H9 (cell line): ENCODE data around the gene NPLOC4. TPM values are rescaled to one million over a fixed set of nuclear protein-coding genes. Genes with fewer than 3 reads are reported as not detected.

Source experiments
- DNase-seq: peaks from one replicate; pipeline ENCODE4 v3.0.0-alpha.2; 2017
- H2AFZ ChIP-seq: one replicate; pipeline ENCODE4 v1.6.1; 2013; ENCODE audit warnings: mild to moderate bottlenecking, low read length, control low read depth, moderate library complexity
- H2AK5ac ChIP-seq: 2 replicates; pipeline ENCODE4 v1.6.1; 2013; ENCODE audit warnings: low read length, control low read depth, mixed read lengths; ENCODE audit not compliant: insufficient read length
- H2BK120ac ChIP-seq: one replicate; pipeline ENCODE4 v1.6.1; 2013; ENCODE audit warnings: low read depth, mild to moderate bottlenecking, low read length, control low read depth, inconsistent platforms; ENCODE audit not compliant: poor library complexity, severe bottlenecking
- H2BK12ac ChIP-seq: 2 replicates; pipeline ENCODE4 v1.6.1; 2013; ENCODE audit warnings: low read length, control low read depth, mixed read lengths, low read depth; ENCODE audit not compliant: insufficient read length
- H2BK15ac ChIP-seq: 2 replicates; pipeline ENCODE4 v1.6.1; 2013; ENCODE audit warnings: low read depth, low read length, control low read depth
- H2BK20ac ChIP-seq: one replicate; pipeline ENCODE4 v1.6.1; 2013; ENCODE audit warnings: low read depth, mild to moderate bottlenecking, low read length, control low read depth, inconsistent platforms; ENCODE audit not compliant: poor library complexity, severe bottlenecking
- H2BK5ac ChIP-seq: 2 replicates; pipeline ENCODE4 v1.6.1; 2013; ENCODE audit warnings: low read length, control low read depth, mixed read lengths; ENCODE audit not compliant: insufficient read length
- H3K14ac ChIP-seq: 2 replicates; pipeline ENCODE4 v1.6.1; 2013; ENCODE audit warnings: low read length, control low read depth; ENCODE audit not compliant: insufficient read depth
- H3K18ac ChIP-seq: 2 replicates; pipeline ENCODE4 v1.6.1; 2013; ENCODE audit warnings: low read depth, mild to moderate bottlenecking, mixed read lengths, low read length, control low read depth; ENCODE audit not compliant: insufficient read length
- H3K23ac ChIP-seq: 2 replicates; pipeline ENCODE4 v1.6.1; 2013; ENCODE audit warnings: low read length, control low read depth, mixed read lengths, low read depth; ENCODE audit not compliant: insufficient read length
- H3K23me2 ChIP-seq: 2 replicates; pipeline ENCODE4 v1.6.1; 2013; ENCODE audit warnings: low read depth, mild to moderate bottlenecking, mixed read lengths, low read length, control low read depth; ENCODE audit not compliant: insufficient read length, poor library complexity, severe bottlenecking
- H3K27ac ChIP-seq: 2 replicates; pipeline ENCODE4 v1.5.1; 2013; ENCODE audit warnings: low read length, control low read depth, mixed read lengths, low read depth; ENCODE audit not compliant: insufficient read length
- H3K27me3 ChIP-seq: 2 replicates; pipeline ENCODE4 v1.6.1; 2013; ENCODE audit warnings: low read length, control low read depth, inconsistent platforms; ENCODE audit not compliant: insufficient read depth
- H3K4ac ChIP-seq: 2 replicates; pipeline ENCODE4 v1.6.1; 2013; ENCODE audit warnings: low read depth, mild to moderate bottlenecking, control low read depth, inconsistent platforms, low read length, moderate library complexity
- H3K4me1 ChIP-seq: 2 replicates; pipeline ENCODE4 v1.6.1; 2013; ENCODE audit warnings: low read length, control low read depth, inconsistent platforms; ENCODE audit not compliant: insufficient read depth
- H3K4me2 ChIP-seq: 2 replicates; pipeline ENCODE4 v1.6.1; 2013; ENCODE audit warnings: low read length, control low read depth, mixed read lengths; ENCODE audit not compliant: insufficient read length, insufficient read depth
- H3K56ac ChIP-seq: 2 replicates; pipeline ENCODE4 v1.6.1; 2013; ENCODE audit warnings: low read depth, mild to moderate bottlenecking, mixed read lengths, low read length, control low read depth; ENCODE audit not compliant: insufficient read length
- H3K79me1 ChIP-seq: 2 replicates; pipeline ENCODE4 v1.6.1; 2013; ENCODE audit warnings: low read depth, mild to moderate bottlenecking, moderate library complexity, low read length, control low read depth, inconsistent platforms; ENCODE audit not compliant: insufficient read depth, poor library complexity, severe bottlenecking
- H3K79me2 ChIP-seq: 2 replicates; pipeline ENCODE4 v1.6.1; 2013; ENCODE audit warnings: low read length, control low read depth, inconsistent platforms; ENCODE audit not compliant: insufficient read depth
- H3K9ac ChIP-seq: 2 replicates; pipeline ENCODE4 v1.6.1; 2013; ENCODE audit warnings: low read length, control low read depth, mixed read lengths; ENCODE audit not compliant: insufficient read length; ENCODE audit errors: extremely low read depth
- H3K9me3 ChIP-seq: one replicate; pipeline ENCODE4 v1.6.1; 2013; ENCODE audit warnings: low read depth, low read length, inconsistent platforms; ENCODE audit not compliant: control insufficient read depth
- H3T11ph ChIP-seq: one replicate; pipeline ENCODE4 v1.6.1; 2013; ENCODE audit warnings: mild to moderate bottlenecking, low read length, control low read depth, inconsistent platforms
- H4K20me1 ChIP-seq: one replicate; pipeline ENCODE4 v1.6.1; 2013; ENCODE audit not compliant: control insufficient read depth, insufficient read length, insufficient read depth
- H4K5ac ChIP-seq: 2 replicates; pipeline ENCODE4 v1.6.1; 2013; ENCODE audit warnings: low read depth, mild to moderate bottlenecking, mixed read lengths, low read length, control low read depth; ENCODE audit not compliant: insufficient read length
- H4K8ac ChIP-seq: replicated peaks from 2 replicates; pipeline ENCODE4 v1.6.1; 2013; ENCODE audit warnings: low read length, control low read depth, mixed read lengths, low read depth; ENCODE audit not compliant: insufficient read length
- H4K91ac ChIP-seq: 2 replicates; pipeline ENCODE4 v1.6.1; 2013; ENCODE audit warnings: low read depth, mild to moderate bottlenecking, moderate library complexity, mixed read lengths, low read length, control low read depth; ENCODE audit not compliant: insufficient read length
- H3K27ac Mint-ChIP-seq, 3 experiments: 2 replicates in 2 of 3; 3 replicates in 1 of 3; pipeline ENCODE4 v1.8.0; 2020 to 2021; ENCODE audit warnings: mixed read lengths in 3 of 3, mild to moderate bottlenecking in 1 of 3, moderate library complexity in 1 of 3
- H3K27me3 Mint-ChIP-seq: 2 replicates; pipeline ENCODE4 v1.8.0; 2021; ENCODE audit warnings: low read depth, mild to moderate bottlenecking, moderate library complexity, mixed read lengths
- H3K36me3 Mint-ChIP-seq, 3 experiments: 2 replicates in 2 of 3; 3 replicates in 1 of 3; pipeline ENCODE4 v1.8.0; 2020 to 2021; ENCODE audit warnings: low read depth in 3 of 3, mixed read lengths in 3 of 3; ENCODE audit not compliant: insufficient read depth in 1 of 3
- H3K4me1 Mint-ChIP-seq, 2 experiments: 2 replicates each; pipeline ENCODE4 v1.8.0; 2020; ENCODE audit warnings: mixed read lengths in 2 of 2
- H3K4me3 Mint-ChIP-seq, 2 experiments: 2 replicates in 1 of 2; 3 replicates in 1 of 2; pipeline ENCODE4 v1.8.0; 2020 to 2021; ENCODE audit warnings: mild to moderate bottlenecking in 2 of 2, mixed read lengths in 2 of 2, moderate library complexity in 1 of 2
- H3K9me3 Mint-ChIP-seq, 2 experiments: 2 replicates in 1 of 2; 3 replicates in 1 of 2; pipeline ENCODE4 v1.8.0; 2020; ENCODE audit warnings: mild to moderate bottlenecking in 2 of 2, mixed read lengths in 2 of 2, moderate library complexity in 1 of 2
- WGBS: extraction: QIAGEN DNeasy Blood & Tissue Kit; methylation state at CpG from one replicate; pipeline ENCODE4 v1.1.7; 2013; ENCODE audit warnings: missing lambda C conversion rate, low lambda C conversion rate, mixed read lengths; ENCODE audit not compliant: insufficient read length; ENCODE audit errors: extremely low coverage; 5-methylcytosine and 5-hydroxymethylcytosine counted together
- total RNA-seq: library from RNA; stranded (reverse); gene quantifications from 2 replicates; pipeline ENCODE4 v1.2.1, GENCODE V29; 2021
- TF ChIP-seq, protein P1 (sequence below): fragments of 200-600 bp; sonication (generic); conservative IDR thresholded peaks from 3 replicates; pipeline ENCODE4 v1.8.0; 2021; ENCODE audit warnings: antibody characterized with exemption, mild to moderate bottlenecking

The NPLOC4 gene
- total RNA-seq, 1 experiment from 2014 or later, result 103 TPM

DNA sequence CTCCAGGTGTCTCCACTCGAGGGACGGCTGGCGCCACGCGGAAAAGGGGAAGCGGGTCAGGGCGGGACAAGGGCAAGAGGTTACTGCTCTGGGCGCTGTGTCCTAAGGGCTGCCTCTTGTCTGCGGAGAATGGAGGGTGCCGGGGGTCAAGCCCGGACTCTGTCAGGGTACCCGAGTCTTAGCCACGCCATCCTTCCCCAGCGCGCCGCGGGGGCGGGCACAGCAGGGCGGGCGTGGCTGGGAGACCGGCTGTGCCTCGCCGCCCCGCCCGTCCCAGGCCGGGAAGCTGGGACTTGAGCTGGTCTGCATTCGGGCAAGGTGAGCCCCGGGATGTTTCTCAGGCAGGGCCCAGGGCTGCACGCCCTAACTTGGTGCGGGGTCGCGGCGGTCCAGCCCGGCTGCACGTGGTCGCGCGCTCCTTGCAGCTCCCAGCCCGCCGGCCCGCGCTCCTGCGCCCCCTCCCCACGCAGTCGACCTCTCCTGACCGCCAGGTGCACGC is 118.1 kb downstream of the NPLOC4 start:
- no peak overlapping the region for H2AK5ac ChIP-seq
- no peak for DNase-seq
- no peak overlapping the region for H3K23ac ChIP-seq
- H3K9me3 ChIP-seq, result no peaks in the 10 kb centered on the region
- H2BK12ac ChIP-seq, result no peak overlapping the region
- H3K23me2 ChIP-seq, result peaks cover 22% of the 10 kb centered on the region
- H2BK15ac ChIP-seq, result no peak overlapping the region
- Mint-ChIP-seq H3K36me3 (peaks cover 0 to 5% (median 0%) of the 10 kb centered on the region in 3 experiments; a peak in 1 of 7 replicates), H3K4me1 (peaks cover 21 to 31% of the 10 kb centered on the region in 2 experiments), H3K27me3 (peaks cover 45% of the 10 kb centered on the region), H3K4me3 (peak overlapping the region; percentile 49 to 67; a peak in 4 of 5 replicates), H3K9me3 (no peaks in the 10 kb centered on the region), H3K27ac (no peak overlapping the region)
- no peak overlapping the region for H2BK20ac ChIP-seq
- no peak overlapping the region for H3K4ac ChIP-seq
- peaks cover 2% of the 10 kb centered on the region for H3K79me1 ChIP-seq
- peak overlapping the region; percentile 4 for H3K18ac ChIP-seq
- peak overlapping the region; percentile 35 for H3K4me2 ChIP-seq
- no peak overlapping the region for H4K8ac ChIP-seq
- H4K91ac ChIP-seq, result no peak overlapping the region
- H3K4me1 ChIP-seq, result peaks cover 4% of the 10 kb centered on the region; the same call in 1 of the 2 replicates
- H3K79me2 ChIP-seq, result peaks cover 7% of the 10 kb centered on the region; the same call in 1 of the 2 replicates
- no peak overlapping the region for H3K27ac ChIP-seq
- no peak overlapping the region for H4K5ac ChIP-seq
- no peaks in the 10 kb centered on the region for H4K20me1 ChIP-seq
- H3K56ac ChIP-seq, result no peak overlapping the region
- H2BK5ac ChIP-seq, result no peak overlapping the region
- no peak overlapping the region for H2AFZ ChIP-seq
- H3K9ac ChIP-seq, result no peak overlapping the region
- no peaks in the 10 kb centered on the region; the same call in 1 of the 2 replicates for H3K27me3 ChIP-seq
- H3T11ph ChIP-seq, result no peak overlapping the region
- TF ChIP-seq, protein P1, sequence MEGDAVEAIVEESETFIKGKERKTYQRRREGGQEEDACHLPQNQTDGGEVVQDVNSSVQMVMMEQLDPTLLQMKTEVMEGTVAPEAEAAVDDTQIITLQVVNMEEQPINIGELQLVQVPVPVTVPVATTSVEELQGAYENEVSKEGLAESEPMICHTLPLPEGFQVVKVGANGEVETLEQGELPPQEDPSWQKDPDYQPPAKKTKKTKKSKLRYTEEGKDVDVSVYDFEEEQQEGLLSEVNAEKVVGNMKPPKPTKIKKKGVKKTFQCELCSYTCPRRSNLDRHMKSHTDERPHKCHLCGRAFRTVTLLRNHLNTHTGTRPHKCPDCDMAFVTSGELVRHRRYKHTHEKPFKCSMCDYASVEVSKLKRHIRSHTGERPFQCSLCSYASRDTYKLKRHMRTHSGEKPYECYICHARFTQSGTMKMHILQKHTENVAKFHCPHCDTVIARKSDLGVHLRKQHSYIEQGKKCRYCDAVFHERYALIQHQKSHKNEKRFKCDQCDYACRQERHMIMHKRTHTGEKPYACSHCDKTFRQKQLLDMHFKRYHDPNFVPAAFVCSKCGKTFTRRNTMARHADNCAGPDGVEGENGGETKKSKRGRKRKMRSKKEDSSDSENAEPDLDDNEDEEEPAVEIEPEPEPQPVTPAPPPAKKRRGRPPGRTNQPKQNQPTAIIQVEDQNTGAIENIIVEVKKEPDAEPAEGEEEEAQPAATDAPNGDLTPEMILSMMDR, result no peak
- no peak overlapping the region for H2BK120ac ChIP-seq
- peak overlapping the region; percentile 14 for H3K14ac ChIP-seq
- no CpG with 5 or more reads among the region's 47 CpGs for WGBS
